Gastroesophageal sphincter (tissue), 3 donors: ENCODE data around the gene NHERF2.

Source experiments
- CTCF ChIP-seq, 4 experiments: fragments of 200-600 bp in 2 of 4; fragments of 450-650 bp in 2 of 4; sonication (generic) in 1 of 4; IDR thresholded peaks; one replicate each; pipeline ENCODE4 v1.5.1; 2017 to 2019; ENCODE audit warnings: antibody characterized with exemption in 4 of 4, mild to moderate bottlenecking in 2 of 4, moderate library complexity in 2 of 4
- EP300 ChIP-seq: sonication (generic); formaldehyde crosslinking; IDR thresholded peaks from one replicate; pipeline ENCODE4 v1.6.1; 2017; ENCODE audit warnings: antibody characterized with exemption, mild to moderate bottlenecking
- POLR2A ChIP-seq, 2 donors: fragments of 450-650 bp; IDR thresholded peaks; one replicate each; pipeline ENCODE4 v1.6.1; 2017; ENCODE audit warnings: antibody characterized with exemption in 2 of 2, mild to moderate bottlenecking in 2 of 2, moderate library complexity in 1 of 2
- POLR2AphosphoS5 ChIP-seq: sonication (generic); formaldehyde crosslinking; IDR thresholded peaks from one replicate; pipeline ENCODE4 v1.6.1; 2017; ENCODE audit warnings: antibody characterized with exemption

GRCh38 chr16:1998852-1999801 lies 27.6 kb upstream of the NHERF2 start:
- TF ChIP-seq CTCF (IDR thresholded peaks at IDR 0.05) (no peak), POLR2A (IDR thresholded peaks at IDR 0.05) (no peak), POLR2AphosphoS5 (no peak), EP300 (no peak)
